ENCODE results near the gene AGBL1.

Gene AGBL1

GRCh38 chr15:86591158-86591557, 511.5 kb downstream of the AGBL1 start:
- no peak overlapping the region for H3K4me3 ChIP-seq (ENCODE audit: control insufficient read depth, low read depth, low read length)
- TF ChIP-seq, protein P1, sequence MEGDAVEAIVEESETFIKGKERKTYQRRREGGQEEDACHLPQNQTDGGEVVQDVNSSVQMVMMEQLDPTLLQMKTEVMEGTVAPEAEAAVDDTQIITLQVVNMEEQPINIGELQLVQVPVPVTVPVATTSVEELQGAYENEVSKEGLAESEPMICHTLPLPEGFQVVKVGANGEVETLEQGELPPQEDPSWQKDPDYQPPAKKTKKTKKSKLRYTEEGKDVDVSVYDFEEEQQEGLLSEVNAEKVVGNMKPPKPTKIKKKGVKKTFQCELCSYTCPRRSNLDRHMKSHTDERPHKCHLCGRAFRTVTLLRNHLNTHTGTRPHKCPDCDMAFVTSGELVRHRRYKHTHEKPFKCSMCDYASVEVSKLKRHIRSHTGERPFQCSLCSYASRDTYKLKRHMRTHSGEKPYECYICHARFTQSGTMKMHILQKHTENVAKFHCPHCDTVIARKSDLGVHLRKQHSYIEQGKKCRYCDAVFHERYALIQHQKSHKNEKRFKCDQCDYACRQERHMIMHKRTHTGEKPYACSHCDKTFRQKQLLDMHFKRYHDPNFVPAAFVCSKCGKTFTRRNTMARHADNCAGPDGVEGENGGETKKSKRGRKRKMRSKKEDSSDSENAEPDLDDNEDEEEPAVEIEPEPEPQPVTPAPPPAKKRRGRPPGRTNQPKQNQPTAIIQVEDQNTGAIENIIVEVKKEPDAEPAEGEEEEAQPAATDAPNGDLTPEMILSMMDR (IDR thresholded peaks at IDR 0.05; ENCODE audit: control insufficient read depth, insufficient read depth, low read depth, low read length, missing control alignments), result no peak
- no peak for DNase-seq (ENCODE audit: low read depth)

DNA sequence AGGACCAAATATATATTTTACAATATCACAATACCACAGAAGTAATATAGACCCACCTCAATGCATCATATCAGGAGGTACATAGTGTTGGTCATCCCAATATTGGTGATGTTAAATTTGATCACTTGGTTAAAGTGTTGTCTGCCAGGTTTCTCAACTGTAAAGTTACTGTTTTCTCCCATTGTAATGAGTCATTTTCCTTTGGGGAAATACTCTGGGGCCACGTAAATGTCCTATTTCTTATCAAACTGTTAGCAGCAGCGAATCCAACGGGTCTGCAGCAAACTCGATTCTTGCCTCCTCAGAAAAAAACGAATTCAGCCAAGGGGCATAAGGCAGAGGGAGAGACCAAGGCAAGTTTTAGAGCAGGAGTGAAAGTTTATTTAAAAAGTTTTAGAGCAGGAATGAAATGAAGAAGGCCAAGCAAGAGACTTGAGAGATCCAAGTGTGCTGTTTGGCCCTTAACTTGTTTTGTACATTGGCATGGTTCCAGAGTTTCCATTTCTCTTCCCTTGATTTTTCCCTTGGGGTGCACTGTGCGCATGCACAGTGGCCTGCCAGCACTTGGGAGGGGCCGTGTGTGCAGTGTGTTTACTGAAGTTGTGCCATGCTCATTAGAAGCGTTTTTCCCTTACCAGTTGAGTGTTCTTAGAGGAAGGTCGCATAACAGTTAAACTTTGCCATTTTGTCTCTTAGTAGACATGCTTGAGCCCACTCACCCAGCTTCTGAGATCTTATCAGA, 512.5 kb downstream of the AGBL1 start:
- no peak for DNase-seq (ENCODE audit: low read depth)
- H3K4me3 ChIP-seq (ENCODE audit: control insufficient read depth, low read depth, low read length), result no peak overlapping the region
- TF ChIP-seq, protein P1 (IDR thresholded peaks at IDR 0.05; ENCODE audit: control insufficient read depth, insufficient read depth, low read depth, low read length, missing control alignments), result no peak

DNA sequence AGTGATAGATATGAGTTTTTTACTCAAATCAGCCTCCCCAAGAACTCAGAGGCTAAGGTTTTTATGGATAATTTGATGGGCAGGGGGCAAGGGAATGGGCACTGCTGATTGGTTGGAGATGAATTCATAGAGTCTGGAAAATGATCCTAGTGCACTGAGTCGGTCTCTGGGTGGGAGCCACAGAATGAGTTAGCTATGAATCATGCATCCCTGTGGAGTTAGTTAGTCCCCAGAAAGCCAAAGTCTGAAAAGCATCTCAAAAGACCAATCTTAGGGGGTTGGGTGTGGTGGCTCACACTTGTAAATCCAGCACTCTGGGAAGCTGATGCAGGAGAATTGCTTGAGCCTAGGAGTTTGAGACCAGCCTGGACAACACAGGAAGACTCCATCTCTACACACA, 516.1 kb downstream of the AGBL1 start:
- DNase-seq (ENCODE audit: low read depth), result no peak
- TF ChIP-seq, protein P1 (IDR thresholded peaks at IDR 0.05; ENCODE audit: control insufficient read depth, insufficient read depth, low read depth, low read length, missing control alignments), result no peak
- H3K4me3 ChIP-seq (ENCODE audit: control insufficient read depth, low read depth, low read length), result no peak overlapping the region

GRCh38 chr15:86603466-86603865, 523.8 kb downstream of the AGBL1 start:
- DNase-seq (ENCODE audit: low read depth), result no peak
- TF ChIP-seq, protein P1 (IDR thresholded peaks at IDR 0.05; ENCODE audit: control insufficient read depth, insufficient read depth, low read depth, low read length, missing control alignments), result no peak
- no peak overlapping the region for H3K4me3 ChIP-seq (ENCODE audit: control insufficient read depth, low read depth, low read length)

GRCh38 chr15:86608461-86609205, 529.0 kb downstream of the AGBL1 start:
- no peak overlapping the region for H3K4me3 ChIP-seq (ENCODE audit: control insufficient read depth, low read depth, low read length)
- TF ChIP-seq, protein P1 (IDR thresholded peaks at IDR 0.05; ENCODE audit: control insufficient read depth, insufficient read depth, low read depth, low read length, missing control alignments), result no peak
- no peak for DNase-seq (ENCODE audit: low read depth)

GRCh38 chr15:86609275-86609674, 529.6 kb downstream of the AGBL1 start:
- TF ChIP-seq, protein P1 (IDR thresholded peaks at IDR 0.05; ENCODE audit: control insufficient read depth, insufficient read depth, low read depth, low read length, missing control alignments), result no peak

More at GRCh38 chr15:86609275-86609674, 529.6 kb downstream of the AGBL1 start:
- no peak overlapping the region for H3K4me3 ChIP-seq (ENCODE audit: control insufficient read depth, low read depth, low read length)
- no peak for DNase-seq (ENCODE audit: low read depth)

Data from AG09309 (cell line).